Measurements from ENCODE around the gene ZCCHC2.

ZCCHC2 gene

GRCh38 chr18:62518460-62519375, 4.1 kb upstream of the ZCCHC2 start:
- Histone ChIP-seq H3K27me3 (ENCODE audit: low read depth) (no peaks in the 10 kb centered on the region), H3K9me3 (peaks cover 3% of the 10 kb centered on the region), H3K4me1 (peaks cover 5% of the 10 kb centered on the region; the same call in 1 of the 2 replicates), H3K36me3 (replicated peaks) (no peaks in the 10 kb centered on the region), H3K4me3 (no peak overlapping the region)
- in situ Hi-C loops (cut with MboI; ENCODE audit: low sequenced_read_pairs), result no loop called here
- DNase-seq (ENCODE audit: low spot score in 2 of 2), result no peak

GRCh38 chr18:62519684-62520083, 3.1 kb upstream of the ZCCHC2 start:
- H3K4me3 ChIP-seq, result no peak overlapping the region
- in situ Hi-C loops (cut with MboI; ENCODE audit: low sequenced_read_pairs), result no loop called here
- no peaks in the 10 kb centered on the region for H3K27me3 ChIP-seq (ENCODE audit: low read depth)
- peaks cover 5% of the 10 kb centered on the region; the same call in 1 of the 2 replicates for H3K4me1 ChIP-seq
- no peak for DNase-seq (ENCODE audit: low spot score in 2 of 2)
- H3K9me3 ChIP-seq, result peaks cover 3% of the 10 kb centered on the region; the same call in 1 of the 2 replicates
- no peaks in the 10 kb centered on the region for H3K36me3 ChIP-seq (replicated peaks)

GRCh38 chr18:62521082-62521481, 1.7 kb upstream of the ZCCHC2 start:
- in situ Hi-C loops (cut with MboI; ENCODE audit: low sequenced_read_pairs), result no loop called here
- Histone ChIP-seq H3K36me3 (replicated peaks) (no peaks in the 10 kb centered on the region; the same call in 1 of the 2 replicates), H3K9me3 (peaks cover 3% of the 10 kb centered on the region; the same call in 1 of the 2 replicates), H3K4me1 (peaks cover 5% of the 10 kb centered on the region; the same call in 1 of the 2 replicates), H3K27me3 (ENCODE audit: low read depth) (no peaks in the 10 kb centered on the region), H3K4me3 (no peak overlapping the region)
- DNase-seq (ENCODE audit: low spot score in 2 of 2), result no peak

- no peak for DNase-seq (ENCODE audit: low spot score in 2 of 2)
- H3K4me3 ChIP-seq, result peak overlapping the region; percentile 90
- H3K4me1 ChIP-seq, result peaks cover 5% of the 10 kb centered on the region; the same call in 1 of the 2 replicates
- no peaks in the 10 kb centered on the region; the same call in 1 of the 2 replicates for H3K36me3 ChIP-seq (replicated peaks)
- in situ Hi-C loops (cut with MboI; ENCODE audit: low sequenced_read_pairs), result no loop called here
- peaks cover 3% of the 10 kb centered on the region; the same call in 1 of the 2 replicates for H3K9me3 ChIP-seq
- no peaks in the 10 kb centered on the region for H3K27me3 ChIP-seq (ENCODE audit: low read depth)
Measured at GRCh38 chr18:62521593-62521992, 1.2 kb upstream of the ZCCHC2 start.

- DNase-seq (ENCODE audit: low spot score in 2 of 2), result no peak
- in situ Hi-C loops (cut with MboI; ENCODE audit: low sequenced_read_pairs), result no loop called here
- Histone ChIP-seq H3K4me1 (peaks cover 7% of the 10 kb centered on the region), H3K9me3 (peaks cover 3% of the 10 kb centered on the region; the same call in 1 of the 2 replicates), H3K36me3 (replicated peaks) (no peaks in the 10 kb centered on the region; the same call in 1 of the 2 replicates), H3K4me3 (peak overlapping the region; percentile 90), H3K27me3 (ENCODE audit: low read depth) (no peaks in the 10 kb centered on the region)
Measured at GRCh38 chr18:62522178-62522503, 684 bp upstream of the ZCCHC2 start.

- H3K27me3 ChIP-seq (ENCODE audit: low read depth), result no peaks in the 10 kb centered on the region
- H3K9me3 ChIP-seq, result peaks cover 3% of the 10 kb centered on the region; the same call in 1 of the 2 replicates
- H3K4me3 ChIP-seq, result peak overlapping the region; percentile 90
- in situ Hi-C loops (cut with MboI; ENCODE audit: low sequenced_read_pairs), result no loop called here
- H3K4me1 ChIP-seq, result peaks cover 12% of the 10 kb centered on the region
- no peak for DNase-seq (ENCODE audit: low spot score in 2 of 2)
- H3K36me3 ChIP-seq (replicated peaks), result no peaks in the 10 kb centered on the region; the same call in 1 of the 2 replicates
Measured at GRCh38 chr18:62523255-62523588, 397 bp downstream of the ZCCHC2 start.

- Histone ChIP-seq H3K4me3 (peak overlapping the region; percentile 70), H3K9me3 (peaks cover 3% of the 10 kb centered on the region; the same call in 1 of the 2 replicates), H3K4me1 (peaks cover 12% of the 10 kb centered on the region), H3K27me3 (ENCODE audit: low read depth) (no peaks in the 10 kb centered on the region), H3K36me3 (replicated peaks) (no peaks in the 10 kb centered on the region; the same call in 1 of the 2 replicates)
- peak in 1 of 2 experiments; percentile 58 for DNase-seq (ENCODE audit: low spot score in 2 of 2)
- in situ Hi-C loops (cut with MboI; ENCODE audit: low sequenced_read_pairs), result no loop called here
Measured at GRCh38 chr18:62523631-62524439, 1.0 kb downstream of the ZCCHC2 start.

GRCh38 chr18:62524440-62525200, 1.8 kb downstream of the ZCCHC2 start:
- Histone ChIP-seq H3K4me1 (peaks cover 12% of the 10 kb centered on the region), H3K36me3 (replicated peaks) (no peaks in the 10 kb centered on the region; the same call in 1 of the 2 replicates), H3K27me3 (ENCODE audit: low read depth) (no peaks in the 10 kb centered on the region), H3K9me3 (peaks cover under 1% of the 10 kb centered on the region; the same call in 1 of the 2 replicates), H3K4me3 (peak overlapping the region; percentile 70)
- in situ Hi-C loops (cut with MboI; ENCODE audit: low sequenced_read_pairs), result no loop called here
- peak; percentile 32 to 58 for DNase-seq (ENCODE audit: low spot score in 2 of 2)

- Histone ChIP-seq H3K36me3 (replicated peaks) (no peaks in the 10 kb centered on the region; the same call in 1 of the 2 replicates), H3K4me1 (peaks cover 12% of the 10 kb centered on the region), H3K9me3 (no peaks in the 10 kb centered on the region), H3K4me3 (peak overlapping the region; percentile 70), H3K27me3 (ENCODE audit: low read depth) (no peaks in the 10 kb centered on the region)
- no peak for DNase-seq (ENCODE audit: low spot score in 2 of 2)
- in situ Hi-C loops (cut with MboI; ENCODE audit: low sequenced_read_pairs), result no loop called here
Measured at GRCh38 chr18:62525608-62526007, 2.8 kb downstream of the ZCCHC2 start.

- Histone ChIP-seq H3K27me3 (ENCODE audit: low read depth) (no peaks in the 10 kb centered on the region), H3K4me1 (peaks cover 10% of the 10 kb centered on the region), H3K4me3 (peak overlapping the region; percentile 70), H3K36me3 (replicated peaks) (no peaks in the 10 kb centered on the region; the same call in 1 of the 2 replicates), H3K9me3 (no peaks in the 10 kb centered on the region)
- peak; percentile 77 to 85 for DNase-seq (ENCODE audit: low spot score in 2 of 2)
- in situ Hi-C loops (cut with MboI; ENCODE audit: low sequenced_read_pairs), result no loop called here
Measured at GRCh38 chr18:62526098-62527025, 3.5 kb downstream of the ZCCHC2 start.

- no peaks in the 10 kb centered on the region; the same call in 1 of the 2 replicates for H3K36me3 ChIP-seq (replicated peaks)
- no peak overlapping the region for H3K4me3 ChIP-seq
- peaks cover 7% of the 10 kb centered on the region for H3K4me1 ChIP-seq
- DNase-seq (ENCODE audit: low spot score in 2 of 2), result no peak
- in situ Hi-C loops (cut with MboI; ENCODE audit: low sequenced_read_pairs), result no loop called here
- H3K9me3 ChIP-seq, result no peaks in the 10 kb centered on the region
- no peaks in the 10 kb centered on the region for H3K27me3 ChIP-seq (ENCODE audit: low read depth)
Measured at GRCh38 chr18:62529597-62529996, 6.8 kb downstream of the ZCCHC2 start.

- no peak for DNase-seq (ENCODE audit: low spot score in 2 of 2)
- no peaks in the 10 kb centered on the region for H3K36me3 ChIP-seq (replicated peaks)
- peaks cover 7% of the 10 kb centered on the region for H3K4me1 ChIP-seq
Measured at GRCh38 chr18:62531078-62531477, 8.3 kb downstream of the ZCCHC2 start.

More at GRCh38 chr18:62531078-62531477, 8.3 kb downstream of the ZCCHC2 start:
- Histone ChIP-seq H3K4me3 (no peak overlapping the region), H3K27me3 (ENCODE audit: low read depth) (no peaks in the 10 kb centered on the region), H3K9me3 (no peaks in the 10 kb centered on the region)
- in situ Hi-C loops (cut with MboI; ENCODE audit: low sequenced_read_pairs), result no loop called here
